Ishikawa (cell line): ENCODE measurements around the gene GSTCD.

ENCODE experiments used
- CEBPB ChIP-seq: IDR thresholded peaks from 2 replicates; pipeline ENCODE4 v1.6.1; 2012
- CREB1 ChIP-seq: IDR thresholded peaks from 2 replicates; pipeline ENCODE4 v1.6.1; 2012; ENCODE audit warnings: low read depth
- EGR1 ChIP-seq: IDR thresholded peaks from 2 replicates; pipeline ENCODE4 v1.6.1; 2012
- EP300 ChIP-seq: IDR thresholded peaks from 2 replicates; pipeline ENCODE4 v1.6.1; 2012; ENCODE audit warnings: borderline replicate concordance
- FOXM1 ChIP-seq: IDR thresholded peaks from 2 replicates; pipeline ENCODE4 v1.6.1; 2012; ENCODE audit warnings: low read depth, borderline replicate concordance
- NFIC ChIP-seq: IDR thresholded peaks from 2 replicates; pipeline ENCODE4 v1.6.1; 2012
- RAD21 ChIP-seq: IDR thresholded peaks from 2 replicates; pipeline ENCODE4 v1.6.1; 2012; ENCODE audit warnings: low read depth
- TAF1 ChIP-seq: IDR thresholded peaks from 2 replicates; pipeline ENCODE4 v1.6.1; 2012; ENCODE audit warnings: low read depth, mild to moderate bottlenecking
- TCF12 ChIP-seq: IDR thresholded peaks from 2 replicates; pipeline ENCODE4 v1.6.1; 2012; ENCODE audit warnings: low read depth
- TEAD4 ChIP-seq: IDR thresholded peaks from 2 replicates; pipeline ENCODE4 v1.6.1; 2012
- USF1 ChIP-seq: IDR thresholded peaks from 2 replicates; pipeline ENCODE4 v1.6.1; 2012
- YY1 ChIP-seq: IDR thresholded peaks from 2 replicates; pipeline ENCODE4 v1.6.1; 2012; ENCODE audit warnings: low read depth
- ZBTB7A ChIP-seq: IDR thresholded peaks from 2 replicates; pipeline ENCODE4 v1.6.1; 2012; ENCODE audit warnings: low read depth
- TF ChIP-seq, protein P1 (sequence below): IDR thresholded peaks from 2 replicates; pipeline ENCODE4 v1.6.1; 2012; ENCODE audit warnings: low read depth, mild to moderate bottlenecking
- TF ChIP-seq, protein P2 (sequence below): IDR thresholded peaks from 2 replicates; pipeline ENCODE4 v1.6.1; 2012

The GSTCD gene

DNA sequence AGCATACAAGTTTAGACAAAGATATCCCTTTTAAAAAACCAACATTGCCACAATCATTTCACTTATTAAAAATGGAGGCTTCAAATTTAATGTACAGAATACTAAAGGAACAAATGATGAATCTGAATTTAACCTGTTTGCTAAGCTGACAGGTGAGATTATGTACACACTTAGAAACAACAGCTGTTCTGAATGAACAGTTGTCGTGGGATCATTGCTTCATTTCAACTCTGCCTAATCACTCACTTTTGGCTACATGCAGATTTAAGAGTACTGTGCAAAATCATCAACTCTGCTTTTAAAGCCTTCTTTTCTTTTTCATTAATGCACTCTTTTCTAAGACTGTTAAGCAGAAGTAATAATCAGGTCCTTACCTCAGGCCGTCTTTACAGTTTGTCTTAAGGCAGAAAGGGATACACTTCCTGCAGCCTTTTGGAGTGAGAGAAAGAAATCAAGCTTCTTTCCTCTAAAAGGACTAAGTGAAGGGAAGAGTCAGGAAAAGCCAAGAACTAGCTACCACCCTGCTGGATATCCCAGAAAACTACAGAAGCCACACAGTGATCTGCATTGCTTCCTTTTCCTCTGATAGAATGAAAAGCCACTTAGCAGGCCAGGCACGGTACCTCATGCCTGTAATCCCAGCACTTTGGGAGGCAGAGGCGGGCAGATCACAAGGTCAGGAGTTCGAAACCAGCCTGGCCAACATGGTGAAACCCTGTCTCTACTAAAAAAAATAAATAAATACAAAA is 132.0 kb downstream of the GSTCD start:
- TF ChIP-seq FOXM1 (no peak), RAD21 (no peak), TCF12 (no peak), EP300 (no peak), TEAD4 (no peak), CEBPB (no peak), CREB1 (no peak)

DNA sequence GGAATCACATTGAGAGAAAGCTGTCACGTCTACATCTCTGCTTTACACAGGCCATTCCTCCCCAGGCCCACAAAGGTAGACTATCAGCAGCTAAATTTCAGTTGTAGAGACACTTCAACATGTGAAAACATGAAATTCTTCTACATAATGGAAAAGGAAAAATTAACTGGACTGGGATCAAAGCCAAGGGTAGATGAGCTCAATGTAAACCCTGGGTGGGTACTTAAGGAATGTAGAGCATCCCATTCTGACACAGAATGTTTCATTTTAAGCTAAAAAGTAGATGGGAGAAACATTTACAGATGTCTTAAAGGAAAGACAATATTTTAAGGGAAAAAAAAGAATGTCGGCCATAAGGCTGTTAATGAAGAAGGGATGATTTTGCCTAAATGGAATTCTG is 135.4 kb downstream of the GSTCD start:
- TF ChIP-seq FOXM1: no peak
- no peak for TF ChIP-seq TCF12
- TF ChIP-seq, protein P1, sequence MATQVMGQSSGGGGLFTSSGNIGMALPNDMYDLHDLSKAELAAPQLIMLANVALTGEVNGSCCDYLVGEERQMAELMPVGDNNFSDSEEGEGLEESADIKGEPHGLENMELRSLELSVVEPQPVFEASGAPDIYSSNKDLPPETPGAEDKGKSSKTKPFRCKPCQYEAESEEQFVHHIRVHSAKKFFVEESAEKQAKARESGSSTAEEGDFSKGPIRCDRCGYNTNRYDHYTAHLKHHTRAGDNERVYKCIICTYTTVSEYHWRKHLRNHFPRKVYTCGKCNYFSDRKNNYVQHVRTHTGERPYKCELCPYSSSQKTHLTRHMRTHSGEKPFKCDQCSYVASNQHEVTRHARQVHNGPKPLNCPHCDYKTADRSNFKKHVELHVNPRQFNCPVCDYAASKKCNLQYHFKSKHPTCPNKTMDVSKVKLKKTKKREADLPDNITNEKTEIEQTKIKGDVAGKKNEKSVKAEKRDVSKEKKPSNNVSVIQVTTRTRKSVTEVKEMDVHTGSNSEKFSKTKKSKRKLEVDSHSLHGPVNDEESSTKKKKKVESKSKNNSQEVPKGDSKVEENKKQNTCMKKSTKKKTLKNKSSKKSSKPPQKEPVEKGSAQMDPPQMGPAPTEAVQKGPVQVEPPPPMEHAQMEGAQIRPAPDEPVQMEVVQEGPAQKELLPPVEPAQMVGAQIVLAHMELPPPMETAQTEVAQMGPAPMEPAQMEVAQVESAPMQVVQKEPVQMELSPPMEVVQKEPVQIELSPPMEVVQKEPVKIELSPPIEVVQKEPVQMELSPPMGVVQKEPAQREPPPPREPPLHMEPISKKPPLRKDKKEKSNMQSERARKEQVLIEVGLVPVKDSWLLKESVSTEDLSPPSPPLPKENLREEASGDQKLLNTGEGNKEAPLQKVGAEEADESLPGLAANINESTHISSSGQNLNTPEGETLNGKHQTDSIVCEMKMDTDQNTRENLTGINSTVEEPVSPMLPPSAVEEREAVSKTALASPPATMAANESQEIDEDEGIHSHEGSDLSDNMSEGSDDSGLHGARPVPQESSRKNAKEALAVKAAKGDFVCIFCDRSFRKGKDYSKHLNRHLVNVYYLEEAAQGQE: no peak
- no peak for TF ChIP-seq TEAD4
- no peak for TF ChIP-seq EGR1
- no peak for TF ChIP-seq YY1
- no peak for TF ChIP-seq USF1
- no peak for TF ChIP-seq EP300
- no peak for TF ChIP-seq RAD21
- no peak for TF ChIP-seq CEBPB
- TF ChIP-seq ZBTB7A: no peak
- no peak for TF ChIP-seq CREB1
- no peak for TF ChIP-seq NFIC
- TF ChIP-seq, protein P2, sequence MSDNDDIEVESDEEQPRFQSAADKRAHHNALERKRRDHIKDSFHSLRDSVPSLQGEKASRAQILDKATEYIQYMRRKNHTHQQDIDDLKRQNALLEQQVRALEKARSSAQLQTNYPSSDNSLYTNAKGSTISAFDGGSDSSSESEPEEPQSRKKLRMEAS: no peak
- no peak for TF ChIP-seq TAF1

DNA sequence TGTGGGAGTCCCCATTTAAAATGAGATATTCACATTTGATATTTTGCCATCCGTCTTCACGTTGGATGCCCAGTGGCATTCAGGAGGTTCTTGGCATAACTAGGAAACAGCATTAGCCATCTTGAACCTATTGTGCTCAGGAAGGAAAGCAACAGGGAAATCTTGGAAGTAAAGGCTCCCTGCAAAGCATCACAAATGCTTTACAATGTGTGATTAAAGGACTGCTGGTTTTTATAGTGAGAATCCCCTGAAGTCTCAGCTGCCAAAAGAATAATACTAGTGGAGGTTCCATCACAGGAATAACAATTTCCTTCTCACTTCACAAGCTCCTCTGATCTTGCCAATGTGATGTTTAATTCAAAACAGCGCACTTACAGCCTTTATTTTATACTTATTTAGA is 137.0 kb downstream of the GSTCD start:
- TF ChIP-seq TEAD4: no peak
- no peak for TF ChIP-seq ZBTB7A
- no peak for TF ChIP-seq RAD21
- TF ChIP-seq, protein P2: no peak
- TF ChIP-seq CEBPB: no peak
- no peak for TF ChIP-seq FOXM1
- TF ChIP-seq USF1: no peak
- no peak for TF ChIP-seq EGR1
- no peak for TF ChIP-seq TCF12
- TF ChIP-seq, protein P1: no peak
- TF ChIP-seq YY1: no peak
- TF ChIP-seq EP300: no peak

GRCh38 chr4:105851196-105851595 is 142.6 kb downstream of the GSTCD start:
- TF ChIP-seq CEBPB: no peak
- TF ChIP-seq TAF1: no peak
- no peak for TF ChIP-seq ZBTB7A
- TF ChIP-seq TCF12: no peak
- no peak for TF ChIP-seq EP300
- TF ChIP-seq USF1: no peak
- TF ChIP-seq, protein P1: no peak
- no peak for TF ChIP-seq NFIC
- TF ChIP-seq YY1: no peak
